Hepatocyte (in vitro differentiated cells): Measurements from ENCODE around the gene IL17B. TPM values are rescaled to one million over a fixed set of nuclear protein-coding genes. Genes with fewer than 3 reads are reported as not detected.

Experiments
- DNase-seq: peaks from one replicate; pipeline ENCODE4 v3.0.0-alpha.2; 2016; ENCODE audit warnings: low spot score
- H2AFZ ChIP-seq: fragments of 200-600 bp; sonication (generic); 2 replicates; pipeline ENCODE4 v1.6.0; 2016; ENCODE audit warnings: antibody characterized with exemption, mild to moderate bottlenecking
- H3K27ac ChIP-seq: fragments of 200-600 bp; sonication (generic); 2 replicates; pipeline ENCODE4 v1.5.1; 2016; ENCODE audit warnings: mild to moderate bottlenecking
- H3K27me3 ChIP-seq: fragments of 200-600 bp; sonication (generic); 2 replicates; pipeline ENCODE4 v1.6.1; 2016
- H3K36me3 ChIP-seq: fragments of 200-600 bp; sonication (generic); replicated peaks from 2 replicates; pipeline ENCODE4 v1.5.1; 2016; ENCODE audit warnings: low read depth; ENCODE audit not compliant: insufficient read depth
- H3K4me1 ChIP-seq: fragments of 200-600 bp; sonication (generic); 2 replicates; pipeline ENCODE4 v1.5.1; 2016; ENCODE audit warnings: mild to moderate bottlenecking, moderate library complexity; ENCODE audit not compliant: insufficient read depth
- H3K4me2 ChIP-seq: fragments of 200-600 bp; sonication (generic); 2 replicates; pipeline ENCODE4 v1.6.0; 2016
- H3K4me3 ChIP-seq: fragments of 200-600 bp; sonication (generic); 2 replicates; pipeline ENCODE4 v1.5.1; 2016; ENCODE audit warnings: mild to moderate bottlenecking
- H3K79me2 ChIP-seq: fragments of 200-600 bp; sonication (generic); 2 replicates; pipeline ENCODE4 v1.6.0; 2017; ENCODE audit warnings: mild to moderate bottlenecking
- H3K9me2 ChIP-seq: fragments of 200-600 bp; sonication (generic); replicated peaks from 2 replicates; pipeline ENCODE4 v1.6.0; 2017; ENCODE audit warnings: mild to moderate bottlenecking; ENCODE audit not compliant: insufficient read depth
- H3K9me3 ChIP-seq: fragments of 200-600 bp; sonication (generic); 2 replicates; pipeline ENCODE4 v1.5.1; 2016; ENCODE audit warnings: low read depth, mild to moderate bottlenecking
- H4K20me1 ChIP-seq: fragments of 200-600 bp; sonication (generic); 2 replicates; pipeline ENCODE4 v1.6.0; 2016; ENCODE audit warnings: mild to moderate bottlenecking; ENCODE audit not compliant: insufficient read depth, poor library complexity, severe bottlenecking
- CTCF ChIP-seq: fragments of 200-600 bp; sonication (generic); IDR thresholded peaks from 2 replicates; pipeline ENCODE4 v1.5.1; 2016; ENCODE audit warnings: antibody characterized with exemption, mild to moderate bottlenecking; ENCODE audit not compliant: poor library complexity
- EZH2 ChIP-seq: fragments of 200-600 bp; sonication (generic); IDR thresholded peaks from 2 replicates; pipeline ENCODE4 v1.6.1; 2016; ENCODE audit warnings: antibody characterized with exemption, mild to moderate bottlenecking, borderline replicate concordance
- EZH2phosphoT487 ChIP-seq: fragments of 200-600 bp; sonication (generic); IDR thresholded peaks from one replicate; pipeline ENCODE4 v1.6.1; 2018; ENCODE audit warnings: antibody characterized with exemption, mild to moderate bottlenecking, low read depth, moderate library complexity; ENCODE audit not compliant: unreplicated experiment, severe bottlenecking
- WGBS: methylation state at CpG from one replicate; pipeline ENCODE4 v1.1.6; 2016; ENCODE audit warnings: low lambda C conversion rate; ENCODE audit errors: missing lambda C conversion rate; 5-methylcytosine and 5-hydroxymethylcytosine counted together
- polyA plus RNA-seq: library from polyadenylated mRNA; unstranded; fragments of >200 nt; fragmentation: Nextera tagmentation; extraction: Ambion mirVana; gene quantifications from 2 replicates; pipeline ENCODE4 v1.2.1, GENCODE V29; 2016
- total RNA-seq: library from RNA; depleted of rRNA; stranded (reverse); fragments of >200 nt; gene quantifications from 2 replicates; pipeline ENCODE4 v1.2.3, GENCODE V29; 2014

The IL17B gene
- total and polyA plus RNA-seq, 2 experiments from 2014 or later: not detected

- no peaks in the 10 kb centered on the region for H3K4me1 ChIP-seq
- no peaks in the 10 kb centered on the region for H3K9me3 ChIP-seq
- H3K9me2 ChIP-seq: no peaks in the 10 kb centered on the region
- no peaks in the 10 kb centered on the region for H3K36me3 ChIP-seq
- TF ChIP-seq EZH2 (no peak), EZH2phosphoT487 (no peak), CTCF (no peak)
- H3K4me2 ChIP-seq: no peak overlapping the region
- no peaks in the 10 kb centered on the region for H3K79me2 ChIP-seq
- H4K20me1 ChIP-seq: no peaks in the 10 kb centered on the region
- H3K4me3 ChIP-seq: no peak overlapping the region
- no peak for DNase-seq
- H3K27me3 ChIP-seq: no peaks in the 10 kb centered on the region
- no peak overlapping the region for H3K27ac ChIP-seq
- no peak overlapping the region for H2AFZ ChIP-seq
- WGBS: 94% methylated on average over 2 of the region's 2 CpGs
Observed at GRCh38 chr5:149364719-149365118, 14.4 kb downstream of the IL17B start.

- Histone ChIP-seq H4K20me1 (no peaks in the 10 kb centered on the region), H3K36me3 (no peaks in the 10 kb centered on the region), H3K27me3 (no peaks in the 10 kb centered on the region), H3K4me2 (no peak overlapping the region), H3K4me1 (no peaks in the 10 kb centered on the region), H3K4me3 (no peak overlapping the region), H3K27ac (no peak overlapping the region), H2AFZ (no peak overlapping the region), H3K9me2 (no peaks in the 10 kb centered on the region), H3K79me2 (no peaks in the 10 kb centered on the region), H3K9me3 (no peaks in the 10 kb centered on the region)
- no peak for DNase-seq
- WGBS: 94% methylated on average over 9 of the region's 9 CpGs
- TF ChIP-seq EZH2: no peak
- TF ChIP-seq EZH2phosphoT487: no peak
- no peak for TF ChIP-seq CTCF
Observed at GRCh38 chr5:149363936-149364335, 15.2 kb downstream of the IL17B start.

- no peaks in the 10 kb centered on the region for H3K9me2 ChIP-seq
- no peak overlapping the region for H3K4me3 ChIP-seq
- no peaks in the 10 kb centered on the region for H3K79me2 ChIP-seq
- H4K20me1 ChIP-seq: no peaks in the 10 kb centered on the region
- TF ChIP-seq EZH2 (no peak), CTCF (no peak), EZH2phosphoT487 (no peak)
- no peaks in the 10 kb centered on the region for H3K36me3 ChIP-seq
- no peak overlapping the region for H3K4me2 ChIP-seq
- DNase-seq: no peak
- H3K27me3 ChIP-seq: no peaks in the 10 kb centered on the region
- peaks cover 2% of the 10 kb centered on the region for H3K4me1 ChIP-seq
- H3K9me3 ChIP-seq: no peaks in the 10 kb centered on the region
- no peak overlapping the region for H2AFZ ChIP-seq
- H3K27ac ChIP-seq: no peak overlapping the region
Observed at GRCh38 chr5:149363358-149363757, 15.7 kb downstream of the IL17B start.

- H3K36me3 ChIP-seq: no peaks in the 10 kb centered on the region
- no peak for DNase-seq
- H3K4me1 ChIP-seq: peaks cover 3% of the 10 kb centered on the region
- no peak overlapping the region for H2AFZ ChIP-seq
- no peak overlapping the region for H3K27ac ChIP-seq
- H3K79me2 ChIP-seq: no peaks in the 10 kb centered on the region
- H3K4me2 ChIP-seq: no peak overlapping the region
- no peaks in the 10 kb centered on the region for H3K9me3 ChIP-seq
- TF ChIP-seq EZH2: no peak
- no peak for TF ChIP-seq CTCF
- TF ChIP-seq EZH2phosphoT487: no peak
- no peaks in the 10 kb centered on the region for H4K20me1 ChIP-seq
- 93% methylated on average over 12 of the region's 12 CpGs for WGBS
- no peak overlapping the region for H3K4me3 ChIP-seq
- H3K27me3 ChIP-seq: no peaks in the 10 kb centered on the region
- H3K9me2 ChIP-seq: no peaks in the 10 kb centered on the region
Observed at GRCh38 chr5:149362541-149362940, 16.6 kb downstream of the IL17B start.
